GM18858 (cell line): ENCODE data around the gene ACOT11.
"Not testable (repeated sequence)": the region's sequence is repeated elsewhere in the genome, so short reads cannot be mapped to it uniquely, and the experiment has no call there.

Experiments used
- ATAC-seq: cut with Tn5 transposase; IDR thresholded peaks from one replicate; pipeline ENCODE4 v1.9.1; 2021; ENCODE audit not compliant: unreplicated experiment

The ACOT11 gene

DNA sequence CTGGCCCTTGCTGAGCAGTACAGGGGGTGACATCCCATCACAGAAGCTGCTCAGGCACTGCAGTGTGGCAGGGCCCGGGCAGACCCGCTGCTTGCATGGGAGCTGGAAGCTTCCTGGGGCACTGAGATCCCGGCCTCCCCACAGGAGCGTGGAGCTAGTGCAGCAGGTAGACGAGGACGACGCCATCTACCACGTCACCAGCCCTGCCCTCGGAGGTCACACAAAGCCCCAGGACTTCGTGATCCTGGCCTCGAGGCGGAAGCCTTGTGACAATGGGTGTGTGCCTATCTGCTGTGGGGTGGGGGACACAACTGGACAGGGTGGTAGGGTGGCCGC is 58.9 kb downstream of the ACOT11 start:
- ATAC-seq = no peak

DNA sequence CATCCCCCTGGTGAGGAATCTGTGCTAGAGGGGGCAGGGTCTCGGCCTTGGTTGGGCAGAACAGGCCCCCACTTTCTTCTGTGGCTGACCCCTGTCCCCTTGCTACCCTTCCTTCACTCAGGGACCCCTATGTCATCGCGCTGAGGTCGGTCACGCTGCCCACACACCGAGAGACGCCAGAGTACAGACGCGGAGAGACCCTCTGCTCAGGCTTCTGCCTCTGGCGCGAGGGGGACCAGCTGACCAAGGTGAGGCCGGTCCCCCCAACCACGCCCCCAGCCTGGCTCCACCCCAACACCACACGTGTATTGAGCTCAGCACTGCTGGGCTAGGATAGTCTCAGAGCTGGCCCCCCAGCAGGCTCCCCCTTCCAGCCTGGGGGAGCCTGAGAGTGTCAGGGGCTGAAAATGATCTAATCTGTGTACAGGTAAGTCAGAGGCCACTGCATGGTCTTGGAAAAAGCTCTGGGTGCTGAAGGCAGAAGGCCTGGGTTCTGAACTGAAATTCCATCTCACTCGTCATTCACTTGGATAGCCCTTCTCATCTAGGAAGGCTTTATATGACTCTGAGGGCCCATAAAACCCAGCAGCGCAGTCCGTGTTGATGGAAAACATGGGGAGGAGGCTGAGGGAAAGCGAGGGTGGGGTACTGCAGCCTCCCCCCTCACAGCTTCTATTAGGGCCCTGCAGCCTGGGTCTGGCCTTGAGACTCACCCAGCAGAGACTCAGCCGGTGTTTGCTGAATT is 60.0 kb downstream of the ACOT11 start:
- no peak for ATAC-seq

DNA sequence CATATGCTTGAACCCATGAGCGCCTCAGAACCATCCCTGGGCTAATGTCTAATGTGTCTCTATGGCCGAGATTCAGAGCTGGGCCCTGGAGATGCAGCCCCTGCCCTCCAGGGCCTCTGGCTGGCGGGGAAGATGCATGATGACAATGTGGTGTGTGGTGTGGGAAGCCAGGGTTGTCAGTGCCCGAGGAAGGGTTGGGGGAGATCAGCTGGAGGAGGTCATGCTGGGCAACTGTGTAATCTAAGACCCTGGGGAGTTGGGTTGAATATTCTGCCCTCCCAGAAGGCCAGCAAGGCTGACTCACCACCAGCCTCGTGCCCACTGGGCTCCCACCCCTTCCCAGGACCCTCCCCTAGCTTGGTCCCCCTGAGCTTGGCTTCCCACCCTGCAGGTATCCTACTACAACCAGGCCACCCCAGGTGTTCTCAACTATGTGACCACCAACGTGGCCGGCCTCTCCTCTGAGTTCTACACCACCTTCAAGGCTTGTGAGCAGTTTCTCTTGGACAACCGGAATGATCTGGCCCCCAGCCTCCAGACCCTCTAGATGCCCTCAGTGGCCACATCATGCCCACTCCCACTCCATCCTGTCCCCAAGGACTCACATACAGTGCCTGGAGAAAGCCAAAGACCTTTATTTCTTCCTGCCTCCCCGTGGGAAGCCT is 60.7 kb downstream of the ACOT11 start:
- ATAC-seq = no peak

DNA sequence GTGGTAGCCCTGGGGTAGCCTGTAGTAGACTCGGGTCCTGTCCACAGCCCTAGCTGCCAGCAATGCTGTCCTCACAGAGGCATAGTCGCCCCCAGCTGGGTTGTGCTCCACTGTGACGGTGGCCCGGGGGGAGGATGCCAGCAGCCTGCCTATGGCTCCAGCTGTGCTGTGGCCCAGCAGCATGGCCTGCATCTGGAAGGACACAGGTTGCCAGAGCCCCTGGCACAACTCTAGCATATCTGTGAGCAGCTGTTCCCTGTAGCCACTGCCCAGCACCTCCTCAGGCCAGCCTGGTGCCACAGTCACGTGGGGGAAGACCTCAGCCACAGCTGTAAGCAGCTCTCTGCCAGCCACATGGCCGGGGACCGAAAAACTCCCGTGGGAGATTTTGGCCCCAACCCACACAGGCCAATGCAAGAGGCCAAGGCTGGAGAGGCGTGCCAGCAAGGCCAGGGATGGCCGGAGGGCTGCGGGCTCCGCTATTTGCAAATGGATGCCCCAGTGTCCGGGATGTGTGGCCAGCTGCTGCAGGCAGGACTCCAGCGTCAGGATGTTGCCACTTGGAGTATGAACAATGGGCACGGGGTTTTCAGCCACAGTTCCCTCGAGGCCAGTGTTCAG is 61.4 kb downstream of the ACOT11 start:
- no peak for ATAC-seq

DNA sequence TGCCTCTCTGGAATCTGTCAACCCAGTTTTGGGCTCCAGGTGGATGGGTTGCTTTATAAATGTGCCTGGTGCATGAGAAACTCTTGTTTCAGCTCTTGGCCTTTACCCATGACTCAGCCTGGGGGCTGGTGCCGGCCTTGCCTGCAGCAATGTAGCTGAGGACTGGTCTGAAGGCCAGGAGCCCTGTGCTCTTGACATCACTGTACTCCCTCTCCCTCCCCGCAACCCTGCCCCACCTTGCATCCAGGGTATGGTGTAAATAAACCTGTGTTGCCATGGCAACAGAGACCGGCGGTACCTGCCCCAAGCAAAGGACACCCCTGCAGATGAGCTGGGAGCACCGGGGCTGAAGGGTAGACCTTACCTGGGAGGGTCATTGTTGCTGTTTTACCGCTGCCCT is 62.0 kb downstream of the ACOT11 start:
- ATAC-seq = no peak

DNA sequence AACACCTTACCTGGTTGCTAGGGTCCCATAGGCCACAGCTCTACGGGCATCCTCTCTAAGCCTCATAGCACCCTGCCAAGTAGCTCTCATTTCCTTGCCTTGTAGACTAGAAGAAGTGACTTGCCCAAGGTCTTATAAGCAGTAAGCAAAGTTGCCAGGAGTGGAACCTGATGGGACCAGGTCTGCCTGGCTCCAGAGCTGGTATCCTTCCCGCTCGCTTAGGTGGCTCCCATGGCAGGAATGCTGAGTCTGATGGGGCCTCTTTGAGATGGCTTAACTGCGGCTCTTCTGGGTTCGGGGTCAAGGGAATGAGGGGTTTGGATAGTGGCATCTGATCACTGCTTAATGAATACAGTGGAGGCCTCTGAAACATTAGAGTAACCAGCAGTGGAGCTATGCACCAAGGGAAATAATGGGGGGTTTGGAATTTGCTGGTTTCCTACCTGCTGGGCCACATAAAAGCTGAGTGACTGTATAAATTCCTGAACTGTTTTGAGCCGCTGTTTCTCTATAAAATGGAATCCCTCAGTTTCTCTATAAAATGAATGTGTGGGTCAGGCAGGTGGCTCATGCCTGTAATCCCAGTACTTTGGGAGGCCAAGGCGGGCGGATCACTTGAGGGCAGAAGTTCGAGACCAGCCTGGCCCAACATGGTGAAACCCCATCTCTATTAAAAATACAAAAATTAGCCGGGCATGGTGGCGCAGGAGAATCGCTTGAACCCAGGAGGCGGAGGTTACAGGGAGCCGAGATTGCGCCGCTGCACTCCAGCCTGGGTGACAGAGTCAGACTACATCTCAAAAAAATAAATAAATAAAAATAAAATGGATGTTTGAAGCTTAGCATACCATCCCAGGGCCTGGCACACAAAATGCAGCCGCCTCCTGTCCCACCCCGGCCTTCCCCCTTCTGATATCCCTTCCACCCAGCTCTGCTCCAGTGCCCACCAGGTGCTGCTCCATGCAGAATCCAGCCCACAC is 62.9 kb downstream of the ACOT11 start:
- no peak for ATAC-seq

DNA sequence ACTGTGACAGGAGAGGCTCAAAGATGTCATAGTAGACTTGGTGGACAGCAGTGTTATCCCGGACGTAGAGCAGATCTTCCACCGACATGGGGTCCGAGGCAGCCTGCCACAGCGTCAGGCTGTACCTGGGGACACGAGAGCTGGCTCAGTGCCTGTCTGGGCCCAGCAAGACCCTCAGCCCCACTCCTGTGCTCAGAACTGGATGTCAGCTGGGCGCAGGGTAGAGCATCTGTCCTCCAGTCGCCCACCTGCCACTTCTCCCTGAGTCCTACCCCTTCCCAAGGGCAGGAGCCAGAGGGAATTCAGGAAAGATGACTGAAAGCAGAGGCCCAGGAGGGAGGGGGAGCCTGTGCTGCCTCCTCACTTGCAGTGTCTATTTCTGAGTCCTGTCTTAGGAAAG is 63.6 kb downstream of the ACOT11 start:
- ATAC-seq = no peak

DNA sequence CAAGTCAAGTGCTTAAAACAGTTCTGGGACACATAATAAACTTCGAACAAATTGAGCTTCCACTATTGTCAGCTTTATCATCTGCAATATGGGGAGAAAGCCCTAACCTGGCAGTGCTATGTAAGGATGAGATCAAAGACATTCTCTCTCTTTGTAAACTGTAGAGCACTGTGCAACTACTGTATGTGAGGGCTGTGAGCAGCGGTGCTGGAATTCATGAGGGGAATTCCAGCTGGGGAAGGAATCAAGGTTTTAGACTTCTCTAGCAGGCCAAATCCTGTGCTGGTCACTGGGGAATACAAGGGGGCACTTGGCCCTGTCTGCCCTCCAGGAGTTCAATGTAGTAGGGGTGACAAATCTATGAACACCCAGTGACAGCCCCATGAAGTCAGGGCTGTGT is 66.0 kb downstream of the ACOT11 start:
- ATAC-seq = no peak

DNA sequence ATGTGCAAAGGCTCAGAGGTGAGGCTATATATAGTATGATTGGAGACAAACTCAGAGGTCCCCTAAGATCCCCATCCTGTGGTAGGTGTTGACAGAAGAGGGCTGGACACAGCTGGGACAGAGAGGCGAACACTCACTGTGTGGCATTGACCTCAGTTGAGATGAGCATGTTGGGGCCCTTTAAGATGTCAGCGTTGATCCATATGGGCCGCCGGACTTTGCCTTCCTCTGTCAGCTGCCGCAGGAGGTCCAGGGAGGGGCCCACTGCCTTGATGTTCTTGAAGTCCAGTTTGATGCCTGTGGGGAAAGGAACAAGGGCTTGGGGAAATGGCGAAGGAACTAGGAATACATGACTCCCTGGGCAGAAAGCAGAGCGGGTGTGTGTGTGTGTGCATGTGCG is 66.5 kb downstream of the ACOT11 start:
- no peak for ATAC-seq

DNA sequence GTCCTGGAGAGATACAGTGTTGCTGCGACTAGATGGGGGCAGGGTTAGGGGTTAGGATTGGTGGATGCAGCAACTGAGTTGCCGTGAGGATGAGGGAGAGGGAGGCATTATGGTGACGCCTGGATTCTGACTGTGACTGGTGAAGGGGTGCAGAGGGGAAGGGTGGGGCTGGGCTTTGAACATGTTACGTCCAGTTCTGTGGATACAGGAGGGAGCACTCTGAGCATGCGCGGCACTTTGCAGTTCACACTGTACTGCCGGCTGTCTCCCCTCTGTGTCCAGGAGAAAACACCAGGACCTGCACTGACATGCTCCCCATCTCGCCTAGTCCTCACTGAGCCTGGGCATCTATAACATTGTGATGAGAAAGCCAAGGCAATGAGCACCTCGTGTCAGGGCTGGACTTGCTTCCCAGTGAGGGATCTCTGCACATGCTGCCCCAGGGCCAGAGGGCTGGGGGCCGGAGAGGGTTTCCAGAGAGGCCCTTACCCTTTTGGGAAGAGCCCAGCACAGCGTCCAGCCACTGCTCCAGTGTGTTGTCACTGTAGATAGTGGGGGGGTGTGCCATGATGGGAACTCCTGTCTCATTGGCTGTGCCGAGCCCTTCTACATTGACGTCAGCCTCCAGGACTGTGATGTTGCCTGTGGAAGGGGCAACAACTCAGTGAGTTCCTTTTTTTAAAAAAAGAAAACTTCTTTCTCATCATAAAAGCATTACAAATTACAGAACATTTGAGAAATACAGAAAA is 67.7 kb downstream of the ACOT11 start:
- no peak for ATAC-seq

DNA sequence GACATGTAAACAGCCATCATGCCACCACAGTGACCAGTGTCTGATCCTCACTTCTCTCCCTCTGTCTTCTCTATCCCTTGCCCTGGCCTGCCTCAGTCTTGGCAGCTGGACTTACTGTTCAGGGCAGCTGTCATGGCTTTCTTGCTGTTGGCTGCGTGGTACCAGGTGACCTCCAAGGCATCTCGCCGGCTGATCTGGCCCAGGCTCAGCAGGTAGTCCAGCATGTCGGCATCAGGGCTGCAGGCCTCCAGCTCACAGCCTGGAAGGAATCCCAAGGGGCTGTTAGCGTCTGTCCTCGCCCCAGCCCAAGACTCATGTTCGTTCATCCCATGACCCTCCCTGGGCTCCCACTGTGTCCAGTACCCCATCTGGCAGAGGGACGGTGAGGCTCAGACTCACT is 71.7 kb downstream of the ACOT11 start:
- ATAC-seq = no peak

DNA sequence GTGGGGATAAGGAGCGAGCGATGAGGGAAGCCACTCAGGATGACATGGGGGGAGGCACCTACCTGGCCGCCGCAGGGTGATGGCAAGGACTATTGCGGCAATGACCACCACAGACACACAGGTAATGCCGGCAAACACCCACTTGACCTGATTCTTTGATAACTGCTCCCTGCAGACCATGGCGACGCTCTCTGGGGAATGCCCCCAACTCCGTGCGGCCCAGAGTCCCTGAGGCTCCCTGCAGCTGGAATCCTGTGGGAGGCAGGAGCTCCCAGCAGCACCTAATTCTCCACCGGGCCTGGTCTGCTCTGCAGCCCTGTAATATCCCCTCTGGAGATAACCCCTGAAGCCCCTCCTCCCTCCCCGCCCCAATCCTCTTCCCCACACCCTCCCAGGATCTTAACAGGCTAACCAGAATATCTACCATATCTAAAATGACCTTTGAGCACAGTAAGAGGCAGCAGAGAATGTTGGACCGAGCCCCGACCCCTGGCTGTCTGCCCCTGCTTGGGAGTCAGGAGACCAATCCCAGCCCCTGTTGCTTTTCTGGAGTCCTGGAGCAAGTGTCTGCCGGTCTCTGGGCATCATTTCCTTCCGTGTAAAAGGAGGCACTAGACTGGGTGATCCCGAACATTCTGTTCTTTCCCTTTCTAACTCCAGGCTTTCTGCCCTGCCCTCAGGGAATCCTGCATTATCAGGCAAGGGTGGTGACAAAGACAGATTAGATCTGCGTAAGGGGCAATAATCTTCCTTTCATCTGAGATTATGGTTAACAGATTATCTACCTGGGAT is 75.4 kb downstream of the ACOT11 start, which contains the start of gene FAM151A:
Gene FAM151A (minus strand): TSS at position 310 of the 792 bp plus-strand sequence. CDS start 130 bp downstream, at position 180.
- no peak for ATAC-seq

DNA sequence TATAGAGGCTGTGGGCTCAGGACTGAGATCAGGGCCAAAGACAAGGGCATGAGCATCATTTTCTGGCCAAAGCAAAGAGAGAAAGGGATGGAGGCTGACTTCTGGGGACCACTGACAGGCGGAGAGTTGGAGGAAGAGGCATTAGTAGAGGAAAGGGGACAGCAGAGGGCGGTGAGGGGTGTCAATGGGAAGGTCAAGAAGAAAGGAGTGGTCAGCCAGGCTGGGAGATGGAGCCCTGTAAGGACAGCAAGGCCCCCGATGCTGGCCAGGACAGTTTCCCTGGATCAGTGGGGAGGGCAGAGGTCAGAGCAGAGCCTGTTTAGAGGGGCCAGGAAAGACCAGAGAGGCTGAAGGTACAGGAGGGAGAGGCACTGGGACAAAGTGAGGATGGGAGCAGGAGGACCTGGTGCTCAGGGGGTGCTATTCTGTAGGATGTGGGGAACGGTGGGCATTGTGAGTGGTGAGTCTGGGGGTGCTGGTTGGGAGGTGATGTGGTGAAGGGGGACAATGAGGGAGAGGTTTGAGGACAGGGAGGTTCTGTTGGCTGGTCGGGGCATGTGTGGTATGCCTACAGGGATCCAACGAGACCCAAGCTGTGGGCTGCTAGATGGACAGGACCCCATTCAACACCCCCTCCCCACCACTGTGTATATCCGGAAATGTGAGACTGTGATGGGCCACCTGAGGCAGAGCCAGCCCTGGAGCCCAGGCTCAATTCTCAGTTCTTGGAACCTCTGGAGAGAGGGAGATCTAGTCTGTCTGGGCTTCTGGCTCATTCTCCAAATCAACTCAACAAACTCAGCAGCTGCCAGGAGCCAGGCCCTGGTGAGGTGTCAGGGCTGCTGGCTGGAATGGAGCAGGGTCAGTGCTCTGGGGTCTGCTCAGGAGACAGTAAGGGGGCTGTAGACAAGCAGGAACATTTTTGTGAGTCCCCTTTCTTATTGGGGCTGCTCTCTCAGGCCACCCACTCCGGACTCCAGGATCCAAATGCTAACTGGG is 76.7 kb downstream of the ACOT11 start:
- ATAC-seq = no peak

DNA sequence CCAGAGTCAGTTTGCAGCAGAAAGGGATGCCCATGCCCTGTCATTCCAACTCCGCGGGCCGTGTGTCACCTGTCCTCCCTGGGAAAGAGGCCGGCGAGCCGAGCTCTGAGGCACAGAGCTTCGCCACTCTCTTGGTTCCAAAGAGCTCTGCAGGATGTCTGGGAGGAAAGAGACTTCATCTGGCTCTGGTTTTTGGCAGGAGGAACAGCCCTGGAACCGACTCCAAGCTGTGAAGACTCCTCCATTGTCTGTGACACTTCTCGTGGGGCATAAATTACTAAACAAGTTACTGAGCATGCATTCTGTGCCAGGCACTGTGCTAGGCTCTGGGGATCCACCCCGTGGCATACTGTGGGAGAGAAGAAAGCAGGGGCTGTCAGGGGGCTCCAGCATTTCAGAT is 79.2 kb downstream of the ACOT11 start:
- ATAC-seq = no peak

DNA sequence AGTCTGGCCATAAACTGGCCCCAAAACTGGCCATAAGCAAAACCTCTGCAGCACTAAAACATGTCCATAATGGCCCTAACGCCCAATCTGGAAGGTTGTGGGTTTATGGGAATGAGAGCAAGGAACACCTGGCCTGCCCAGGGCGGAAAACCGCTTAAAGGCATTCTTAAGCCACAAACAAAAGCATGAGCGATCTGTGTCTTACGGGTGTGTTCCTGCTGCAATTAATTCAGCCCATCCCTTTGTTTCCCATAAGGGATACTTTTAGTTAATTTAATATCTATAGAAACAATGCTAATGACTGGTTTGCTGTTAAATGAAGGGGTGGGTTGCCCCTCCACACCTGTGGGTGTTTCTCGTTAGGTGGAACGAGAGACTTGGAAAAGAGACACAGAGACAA is 87.8 kb downstream of the ACOT11 start:
- ATAC-seq = not testable (repeated sequence)

DNA sequence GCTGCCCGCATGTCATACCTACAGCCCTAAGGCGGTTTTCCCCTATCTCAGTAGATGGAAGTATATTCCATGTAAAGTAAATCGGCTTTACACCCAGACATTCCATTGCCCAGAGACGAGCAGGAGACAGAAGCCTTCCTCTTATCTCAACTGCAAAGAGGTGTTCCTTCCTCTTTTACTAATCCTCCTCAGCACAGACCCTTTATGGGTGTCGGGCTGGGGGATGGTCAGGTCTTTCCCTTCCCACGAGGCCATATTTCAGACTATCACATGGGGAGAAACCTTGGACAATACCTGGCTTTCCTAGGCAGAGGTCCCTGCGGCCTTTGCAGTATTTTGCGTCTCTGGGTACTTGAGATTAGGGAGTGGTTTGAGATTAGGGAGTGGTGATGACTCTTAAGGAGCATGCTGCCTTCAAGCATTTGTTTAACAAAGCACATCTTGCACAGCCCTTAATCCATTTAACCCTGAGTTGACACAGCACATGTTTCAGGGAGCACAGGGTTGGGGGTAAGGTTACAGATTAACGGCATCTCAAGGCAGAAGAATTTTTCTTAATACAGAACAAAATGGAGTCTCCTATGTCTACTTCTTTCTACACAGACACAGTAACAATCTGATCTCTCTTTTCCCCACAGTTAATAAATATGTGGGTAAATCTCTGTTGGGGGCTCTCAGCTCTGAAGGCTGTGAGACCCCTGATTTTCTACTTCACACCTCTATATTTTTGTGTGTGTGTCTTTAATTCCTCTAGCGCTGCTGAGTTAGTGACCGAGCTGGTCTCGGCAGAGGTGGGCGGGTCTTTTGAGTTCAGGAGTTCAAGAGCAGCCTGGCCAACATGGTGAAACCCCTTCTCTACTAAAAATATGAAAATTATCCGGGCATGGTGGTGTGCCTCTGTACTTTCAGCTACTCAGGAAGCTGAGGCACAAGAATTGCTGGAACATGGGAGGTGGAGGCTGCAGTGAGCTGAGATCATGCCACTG is 88.7 kb downstream of the ACOT11 start:
- not testable (repeated sequence) for ATAC-seq

DNA sequence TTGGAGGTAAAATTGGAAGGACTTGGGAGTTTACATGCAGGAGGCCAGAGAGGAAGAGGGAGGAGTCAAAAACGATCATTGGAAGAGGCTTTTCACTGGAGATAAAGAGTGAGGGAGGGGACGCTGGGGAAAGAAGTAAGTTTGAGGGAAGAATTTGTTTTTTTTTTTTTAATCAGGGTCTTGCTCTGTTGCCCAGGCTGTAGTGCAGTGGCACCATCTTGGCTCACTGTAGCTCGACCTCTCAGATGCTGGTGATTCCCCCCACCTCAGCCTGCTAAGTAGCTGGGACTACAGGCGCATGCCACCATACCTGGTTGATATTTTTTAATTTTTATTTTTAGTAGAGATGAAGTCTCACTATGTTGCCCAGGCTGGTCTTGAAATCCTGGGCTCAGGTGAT is 92.3 kb downstream of the ACOT11 start:
- ATAC-seq = no peak
